ENCODE measurements around the gene TLE1.

DNA sequence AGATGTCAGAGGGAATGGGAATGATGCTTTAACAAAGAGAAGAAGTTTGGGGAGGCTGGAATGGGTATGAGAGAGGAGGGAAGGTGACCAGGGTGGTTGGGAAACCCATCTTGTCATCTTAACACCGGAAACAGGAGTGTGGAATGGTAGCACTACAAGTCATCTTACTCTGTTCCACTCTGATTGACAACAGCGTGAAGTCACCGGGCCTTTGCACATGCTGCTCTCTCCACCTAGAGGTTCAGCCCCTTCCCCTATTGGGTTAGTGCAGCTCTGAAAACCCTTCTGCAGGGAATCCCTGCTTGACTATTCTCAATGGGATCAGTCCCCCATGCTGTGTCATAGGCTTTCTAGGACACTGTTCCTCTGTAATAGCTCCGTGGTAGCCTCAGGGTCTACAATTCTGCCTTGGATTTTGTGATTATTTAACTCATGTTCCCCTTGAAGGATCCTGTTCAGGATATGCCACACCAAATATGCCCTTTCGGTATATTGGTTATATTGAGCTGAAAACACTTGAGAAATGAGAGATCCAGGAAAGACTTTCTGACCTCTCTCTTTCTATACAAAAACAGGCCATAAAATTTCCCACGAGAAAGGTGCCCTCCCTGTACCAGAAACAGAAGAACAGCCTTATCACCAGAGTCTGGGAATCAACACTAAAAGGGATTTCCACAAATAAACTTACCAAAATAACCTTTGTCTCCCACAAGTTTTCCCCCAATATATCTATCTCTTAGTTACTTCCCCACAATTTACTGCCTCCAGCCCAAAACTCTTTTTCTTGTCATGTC is 86.3 kb downstream of the TLE1 start:
- TF ChIP-seq, protein P1, sequence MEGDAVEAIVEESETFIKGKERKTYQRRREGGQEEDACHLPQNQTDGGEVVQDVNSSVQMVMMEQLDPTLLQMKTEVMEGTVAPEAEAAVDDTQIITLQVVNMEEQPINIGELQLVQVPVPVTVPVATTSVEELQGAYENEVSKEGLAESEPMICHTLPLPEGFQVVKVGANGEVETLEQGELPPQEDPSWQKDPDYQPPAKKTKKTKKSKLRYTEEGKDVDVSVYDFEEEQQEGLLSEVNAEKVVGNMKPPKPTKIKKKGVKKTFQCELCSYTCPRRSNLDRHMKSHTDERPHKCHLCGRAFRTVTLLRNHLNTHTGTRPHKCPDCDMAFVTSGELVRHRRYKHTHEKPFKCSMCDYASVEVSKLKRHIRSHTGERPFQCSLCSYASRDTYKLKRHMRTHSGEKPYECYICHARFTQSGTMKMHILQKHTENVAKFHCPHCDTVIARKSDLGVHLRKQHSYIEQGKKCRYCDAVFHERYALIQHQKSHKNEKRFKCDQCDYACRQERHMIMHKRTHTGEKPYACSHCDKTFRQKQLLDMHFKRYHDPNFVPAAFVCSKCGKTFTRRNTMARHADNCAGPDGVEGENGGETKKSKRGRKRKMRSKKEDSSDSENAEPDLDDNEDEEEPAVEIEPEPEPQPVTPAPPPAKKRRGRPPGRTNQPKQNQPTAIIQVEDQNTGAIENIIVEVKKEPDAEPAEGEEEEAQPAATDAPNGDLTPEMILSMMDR (IDR thresholded peaks at IDR 0.05; ENCODE audit: insufficient read depth, low read length) = no peak
- no peak for TF ChIP-seq POLR2AphosphoS5 (IDR thresholded peaks at IDR 0.05; ENCODE audit: low read depth)
- TF ChIP-seq, protein P2, sequence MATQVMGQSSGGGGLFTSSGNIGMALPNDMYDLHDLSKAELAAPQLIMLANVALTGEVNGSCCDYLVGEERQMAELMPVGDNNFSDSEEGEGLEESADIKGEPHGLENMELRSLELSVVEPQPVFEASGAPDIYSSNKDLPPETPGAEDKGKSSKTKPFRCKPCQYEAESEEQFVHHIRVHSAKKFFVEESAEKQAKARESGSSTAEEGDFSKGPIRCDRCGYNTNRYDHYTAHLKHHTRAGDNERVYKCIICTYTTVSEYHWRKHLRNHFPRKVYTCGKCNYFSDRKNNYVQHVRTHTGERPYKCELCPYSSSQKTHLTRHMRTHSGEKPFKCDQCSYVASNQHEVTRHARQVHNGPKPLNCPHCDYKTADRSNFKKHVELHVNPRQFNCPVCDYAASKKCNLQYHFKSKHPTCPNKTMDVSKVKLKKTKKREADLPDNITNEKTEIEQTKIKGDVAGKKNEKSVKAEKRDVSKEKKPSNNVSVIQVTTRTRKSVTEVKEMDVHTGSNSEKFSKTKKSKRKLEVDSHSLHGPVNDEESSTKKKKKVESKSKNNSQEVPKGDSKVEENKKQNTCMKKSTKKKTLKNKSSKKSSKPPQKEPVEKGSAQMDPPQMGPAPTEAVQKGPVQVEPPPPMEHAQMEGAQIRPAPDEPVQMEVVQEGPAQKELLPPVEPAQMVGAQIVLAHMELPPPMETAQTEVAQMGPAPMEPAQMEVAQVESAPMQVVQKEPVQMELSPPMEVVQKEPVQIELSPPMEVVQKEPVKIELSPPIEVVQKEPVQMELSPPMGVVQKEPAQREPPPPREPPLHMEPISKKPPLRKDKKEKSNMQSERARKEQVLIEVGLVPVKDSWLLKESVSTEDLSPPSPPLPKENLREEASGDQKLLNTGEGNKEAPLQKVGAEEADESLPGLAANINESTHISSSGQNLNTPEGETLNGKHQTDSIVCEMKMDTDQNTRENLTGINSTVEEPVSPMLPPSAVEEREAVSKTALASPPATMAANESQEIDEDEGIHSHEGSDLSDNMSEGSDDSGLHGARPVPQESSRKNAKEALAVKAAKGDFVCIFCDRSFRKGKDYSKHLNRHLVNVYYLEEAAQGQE (IDR thresholded peaks at IDR 0.05; ENCODE audit: insufficient replicate concordance, low read depth) = no peak
